Measurements from ENCODE around the gene TIMP1.
"Not testable (repeated sequence)": the region's sequence is repeated elsewhere in the genome, so short reads cannot be mapped to it uniquely, and the experiment has no call there.

DNA sequence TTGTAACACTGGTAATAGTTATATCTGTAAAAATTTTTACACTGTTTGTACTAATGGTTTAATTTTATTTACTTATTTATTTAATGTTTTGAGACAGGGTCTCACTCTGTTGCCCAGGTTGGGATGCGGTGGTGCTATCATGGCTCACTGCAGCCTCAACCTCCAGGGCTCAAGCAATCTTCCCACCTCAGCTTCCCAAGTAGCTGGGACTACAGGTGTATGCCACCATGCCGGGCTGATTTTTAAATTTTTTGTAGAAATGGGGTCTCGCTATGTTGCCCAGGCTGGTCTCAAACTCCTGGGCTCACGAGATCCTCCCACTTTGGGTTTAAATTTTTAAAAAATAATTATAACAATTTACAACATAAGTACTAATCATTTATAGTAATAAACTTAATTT, 20.9 kb downstream of the TIMP1 start:
- TF ChIP-seq, protein P1, sequence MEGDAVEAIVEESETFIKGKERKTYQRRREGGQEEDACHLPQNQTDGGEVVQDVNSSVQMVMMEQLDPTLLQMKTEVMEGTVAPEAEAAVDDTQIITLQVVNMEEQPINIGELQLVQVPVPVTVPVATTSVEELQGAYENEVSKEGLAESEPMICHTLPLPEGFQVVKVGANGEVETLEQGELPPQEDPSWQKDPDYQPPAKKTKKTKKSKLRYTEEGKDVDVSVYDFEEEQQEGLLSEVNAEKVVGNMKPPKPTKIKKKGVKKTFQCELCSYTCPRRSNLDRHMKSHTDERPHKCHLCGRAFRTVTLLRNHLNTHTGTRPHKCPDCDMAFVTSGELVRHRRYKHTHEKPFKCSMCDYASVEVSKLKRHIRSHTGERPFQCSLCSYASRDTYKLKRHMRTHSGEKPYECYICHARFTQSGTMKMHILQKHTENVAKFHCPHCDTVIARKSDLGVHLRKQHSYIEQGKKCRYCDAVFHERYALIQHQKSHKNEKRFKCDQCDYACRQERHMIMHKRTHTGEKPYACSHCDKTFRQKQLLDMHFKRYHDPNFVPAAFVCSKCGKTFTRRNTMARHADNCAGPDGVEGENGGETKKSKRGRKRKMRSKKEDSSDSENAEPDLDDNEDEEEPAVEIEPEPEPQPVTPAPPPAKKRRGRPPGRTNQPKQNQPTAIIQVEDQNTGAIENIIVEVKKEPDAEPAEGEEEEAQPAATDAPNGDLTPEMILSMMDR (conservative IDR thresholded peaks at IDR 0.05) = not testable (repeated sequence)
- not testable (repeated sequence) for TF ChIP-seq EZH2 (IDR thresholded peaks at IDR 0.05; ENCODE audit: low read depth)

Measured in PC-9 (cell line).